Urinary bladder (tissue), 4 donors: Measurements from ENCODE around the gene PCGF1. TPM values are rescaled to one million over a fixed set of nuclear protein-coding genes. Genes with fewer than 3 reads are reported as not detected.

Experiments used
- DNase-seq: peaks from one replicate; pipeline ENCODE4 v3.0.0-alpha.2; 2015; ENCODE audit errors: extremely low spot score
- H3K27ac ChIP-seq: one replicate; pipeline ENCODE4 v1.5.1; 2013; ENCODE audit warnings: low read depth, mild to moderate bottlenecking, moderate library complexity
- H3K36me3 ChIP-seq: one replicate; pipeline ENCODE4 v1.6.1; 2013; ENCODE audit warnings: mild to moderate bottlenecking, moderate library complexity; ENCODE audit not compliant: insufficient read depth
- H3K4me1 ChIP-seq: one replicate; pipeline ENCODE4 v1.6.1; 2013; ENCODE audit warnings: mild to moderate bottlenecking, moderate library complexity; ENCODE audit not compliant: insufficient read depth
- H3K4me3 ChIP-seq: one replicate; pipeline ENCODE4 v1.5.1; 2013; ENCODE audit warnings: low read depth, low read length
- WGBS: extraction: QIAGEN DNeasy Blood & Tissue Kit; methylation state at CpG from one replicate; pipeline ENCODE4 v1.1.7; 2013; 5-methylcytosine and 5-hydroxymethylcytosine counted together
- polyA plus RNA-seq: library from polyadenylated mRNA; stranded (reverse); fragments of 200-250 nt; gene quantifications from one replicate; pipeline ENCODE4 v1.2.3, GENCODE V29; 2013
- total RNA-seq: library from RNA; depleted of rRNA; stranded (reverse); fragments of >200 nt; gene quantifications from one replicate; pipeline ENCODE4 v1.2.3, GENCODE V29; 2014
- donor health status: healthy with polysubstance abuse.
- donor health status: healthy.

PCGF1 gene
- total and polyA plus RNA-seq, 2 donors, result 19.2 to 21.7 TPM

DNA sequence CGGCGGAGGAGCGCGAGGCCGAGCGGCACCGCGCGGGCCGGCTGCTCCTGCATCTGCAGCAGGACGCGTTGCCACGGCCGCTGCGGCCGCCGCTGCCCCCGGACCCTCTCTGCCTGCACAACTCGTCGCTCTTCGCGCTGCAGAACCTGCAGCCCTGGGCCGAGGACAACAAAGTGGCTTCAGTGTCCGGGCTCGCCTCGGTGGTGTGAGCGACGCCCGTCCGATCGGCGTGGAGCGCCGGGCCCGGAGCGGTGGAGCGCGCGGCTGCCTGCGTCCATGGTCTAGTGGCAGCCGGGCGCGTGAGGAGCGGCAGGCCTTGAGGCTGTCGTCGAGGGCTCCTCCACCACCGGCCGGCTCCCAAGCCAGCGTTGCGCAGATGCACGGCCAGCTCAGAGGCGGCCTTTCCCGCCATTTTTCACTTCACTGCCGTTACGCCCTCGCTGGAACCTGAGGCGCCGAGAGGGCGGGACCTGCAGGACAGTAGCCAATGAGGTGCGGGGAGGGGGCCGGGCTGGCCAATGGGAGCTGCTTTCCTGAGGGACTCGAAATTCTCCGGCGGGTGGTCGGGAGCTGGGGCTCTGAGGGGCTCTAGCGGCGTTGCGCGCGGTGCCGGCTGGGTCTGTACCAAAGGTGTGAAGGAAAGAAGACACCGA, 8.6 kb upstream of the PCGF1 start:
- Histone ChIP-seq H3K4me3 (peak overlapping the region; percentile 22), H3K4me1 (peaks cover 3% of the 10 kb centered on the region), H3K27ac (no peak overlapping the region), H3K36me3 (no peaks in the 10 kb centered on the region)
- no peak for DNase-seq
- 2% methylated on average over 72 of the region's 72 CpGs for WGBS

DNA sequence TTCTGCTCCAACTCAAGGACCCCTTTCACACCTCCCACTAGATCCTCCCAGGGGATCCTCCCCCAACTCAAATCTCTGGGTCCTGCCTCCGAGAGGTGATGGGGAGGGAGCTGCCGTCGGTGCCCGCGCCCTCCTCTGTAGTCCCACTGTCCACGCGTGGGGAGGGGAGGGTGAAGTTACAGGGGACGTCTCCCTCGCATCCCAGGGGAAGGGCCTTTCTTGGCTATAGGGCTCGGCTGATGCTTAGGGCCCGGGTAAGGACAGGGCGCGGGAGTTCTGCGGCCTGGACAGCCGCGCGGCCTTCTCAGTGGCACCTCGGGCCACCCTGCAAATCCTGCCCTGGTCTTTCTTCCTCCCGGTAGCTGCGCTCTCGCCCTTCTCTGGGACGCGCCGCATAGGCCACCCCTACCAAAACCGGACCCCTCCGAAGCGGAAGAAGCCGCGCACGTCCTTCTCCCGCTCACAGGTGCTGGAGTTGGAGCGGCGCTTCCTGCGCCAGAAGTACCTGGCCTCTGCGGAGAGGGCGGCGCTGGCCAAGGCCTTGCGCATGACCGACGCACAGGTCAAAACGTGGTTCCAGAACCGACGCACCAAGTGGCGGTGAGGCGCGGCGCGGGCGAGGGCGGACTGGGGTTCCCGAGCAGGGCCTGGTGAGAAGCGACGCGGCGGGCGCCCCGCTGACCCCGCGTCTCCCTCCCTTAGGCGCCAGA, 7.9 kb upstream of the PCGF1 start:
- Histone ChIP-seq H3K27ac (no peak overlapping the region), H3K4me3 (peak overlapping the region; percentile 22), H3K36me3 (no peaks in the 10 kb centered on the region), H3K4me1 (peaks cover 3% of the 10 kb centered on the region)
- no peak for DNase-seq
- 4% methylated on average over 60 of the region's 60 CpGs for WGBS

DNA sequence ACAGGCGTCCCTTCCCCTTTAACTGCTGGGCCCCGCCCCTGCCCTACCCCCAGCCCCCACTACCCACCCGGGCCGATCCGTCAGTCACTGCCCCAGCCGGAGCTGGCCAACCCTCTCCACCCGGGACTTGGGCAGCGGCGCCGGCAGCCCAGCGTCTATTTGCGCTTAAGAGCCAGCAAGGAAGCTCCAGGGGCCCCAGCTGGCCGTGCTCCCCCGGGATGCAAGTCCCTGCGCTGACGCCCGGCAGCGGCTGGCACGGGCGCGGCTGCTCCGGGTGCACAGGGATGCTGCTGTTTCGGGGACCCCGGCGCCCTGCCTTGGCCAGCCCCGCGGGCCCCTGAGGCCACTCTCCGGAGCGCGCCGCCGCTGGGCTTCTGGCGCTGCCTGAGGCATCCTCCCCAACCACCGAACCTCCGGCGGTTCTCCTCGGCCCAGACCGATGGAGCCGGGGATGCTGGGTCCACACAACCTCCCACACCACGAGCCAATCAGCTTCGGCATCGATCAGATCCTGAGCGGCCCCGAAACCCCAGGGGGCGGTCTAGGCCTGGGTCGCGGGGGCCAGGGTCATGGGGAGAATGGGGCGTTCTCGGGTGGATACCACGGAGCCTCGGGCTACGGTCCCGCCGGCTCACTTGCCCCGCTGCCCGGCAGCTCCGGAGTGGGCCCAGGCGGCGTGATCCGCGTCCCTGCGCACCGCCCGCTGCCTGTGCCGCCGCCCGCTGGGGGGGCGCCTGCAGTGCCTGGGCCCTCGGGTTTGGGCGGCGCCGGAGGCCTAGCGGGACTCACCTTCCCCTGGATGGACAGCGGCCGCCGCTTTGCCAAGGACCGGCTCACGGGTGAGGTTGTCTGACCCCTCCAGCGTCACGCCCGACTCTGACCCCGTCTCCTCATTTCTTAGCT, 7.1 kb upstream of the PCGF1 start, which contains the start of gene TLX2:
Gene TLX2 (plus strand): TSS at position 83 of the 903 bp plus-strand sequence. CDS start 357 bp downstream, at position 440.
- DNase-seq, result no peak
- Histone ChIP-seq H3K36me3 (no peaks in the 10 kb centered on the region), H3K4me3 (no peak within 1 kb of the TSS), H3K27ac (no peak within 1 kb of the TSS), H3K4me1 (peaks cover 3% of the 10 kb centered on the region)
- 3% methylated on average over 82 of the region's 82 CpGs for WGBS

DNA sequence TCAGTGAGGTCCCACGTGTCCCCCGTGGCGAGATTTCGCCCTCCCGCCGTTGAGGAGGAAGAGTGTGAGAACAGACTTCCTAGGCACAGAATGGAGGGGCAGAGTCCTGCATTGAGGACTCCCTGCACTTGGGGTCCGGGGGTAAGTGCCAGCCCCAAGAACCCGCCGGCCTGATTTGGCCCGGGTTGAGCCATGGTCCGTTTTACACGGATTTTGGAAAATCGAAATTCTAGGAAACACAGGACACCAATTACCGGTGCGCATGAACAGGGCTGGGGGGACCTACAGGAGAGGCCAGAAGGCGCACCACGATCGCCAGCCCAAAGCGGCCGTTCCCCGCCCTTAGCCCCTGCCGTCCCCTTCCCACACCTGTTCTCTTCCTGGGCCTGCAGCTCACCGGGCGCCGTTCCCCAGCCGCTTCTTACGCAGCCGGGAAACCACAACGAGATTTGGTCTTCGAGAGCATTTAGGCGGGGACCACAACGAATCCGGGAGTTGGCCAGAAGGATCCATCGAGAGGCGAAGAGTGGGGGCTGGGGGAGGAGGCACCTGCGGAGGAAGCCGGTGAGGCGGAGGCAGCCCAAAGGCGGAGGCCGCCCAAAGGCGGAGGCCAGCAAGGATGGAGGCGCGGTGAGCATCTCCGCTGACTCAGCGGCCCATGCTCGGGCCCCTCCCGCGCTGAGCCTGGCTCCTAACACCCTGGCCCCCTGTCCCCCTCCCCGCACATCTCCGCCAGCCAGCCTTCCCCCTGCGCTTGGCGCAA, 6.3 kb upstream of the PCGF1 start:
- 4% methylated on average over 52 of the region's 52 CpGs for WGBS
- Histone ChIP-seq H3K4me3 (no peak overlapping the region), H3K27ac (no peak overlapping the region), H3K36me3 (no peaks in the 10 kb centered on the region), H3K4me1 (peaks cover 3% of the 10 kb centered on the region)
- DNase-seq, result no peak

DNA sequence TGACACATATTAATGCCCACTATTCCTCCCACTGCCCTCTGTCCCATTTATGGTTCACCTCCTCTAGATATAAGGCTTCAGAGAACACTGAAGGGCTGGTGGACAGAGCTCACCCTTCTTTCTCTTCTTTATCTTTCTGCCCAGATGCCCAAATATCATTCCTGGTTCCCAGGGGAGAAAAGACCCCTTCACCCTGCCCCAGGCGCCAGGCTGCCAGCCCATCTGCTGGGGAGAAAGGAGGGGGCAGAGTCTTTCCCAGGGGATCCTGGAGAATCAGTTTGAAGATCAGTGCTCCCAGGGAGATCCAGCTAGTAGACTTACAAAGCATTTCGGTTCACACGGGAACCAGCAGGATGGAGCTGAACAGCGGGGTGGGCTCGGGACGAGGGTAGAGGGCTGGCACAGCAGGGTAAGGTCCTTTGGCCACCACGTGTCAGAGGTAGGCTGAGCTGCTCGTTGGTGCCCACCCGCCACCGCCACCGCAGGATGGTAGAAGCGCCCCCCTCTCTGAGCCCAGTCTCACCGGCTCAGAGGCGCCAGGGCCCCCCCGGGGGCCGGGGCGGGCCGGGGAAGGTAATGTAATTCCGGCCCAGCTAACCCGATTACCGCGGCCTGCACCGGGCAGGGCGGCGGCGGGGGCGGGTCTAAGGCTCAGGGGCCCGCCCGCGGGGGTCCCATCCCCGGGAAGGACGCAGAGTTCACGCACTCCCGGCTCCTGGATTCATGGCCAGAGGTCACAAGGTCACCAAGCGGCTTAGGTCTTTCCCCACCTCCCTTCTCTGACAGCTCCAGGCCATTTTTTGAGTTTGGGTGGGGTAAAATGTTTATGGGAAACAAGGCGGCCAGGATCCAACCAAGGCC, 5.5 kb upstream of the PCGF1 start:
- Histone ChIP-seq H3K36me3 (no peaks in the 10 kb centered on the region), H3K4me3 (no peak overlapping the region)

DNA sequence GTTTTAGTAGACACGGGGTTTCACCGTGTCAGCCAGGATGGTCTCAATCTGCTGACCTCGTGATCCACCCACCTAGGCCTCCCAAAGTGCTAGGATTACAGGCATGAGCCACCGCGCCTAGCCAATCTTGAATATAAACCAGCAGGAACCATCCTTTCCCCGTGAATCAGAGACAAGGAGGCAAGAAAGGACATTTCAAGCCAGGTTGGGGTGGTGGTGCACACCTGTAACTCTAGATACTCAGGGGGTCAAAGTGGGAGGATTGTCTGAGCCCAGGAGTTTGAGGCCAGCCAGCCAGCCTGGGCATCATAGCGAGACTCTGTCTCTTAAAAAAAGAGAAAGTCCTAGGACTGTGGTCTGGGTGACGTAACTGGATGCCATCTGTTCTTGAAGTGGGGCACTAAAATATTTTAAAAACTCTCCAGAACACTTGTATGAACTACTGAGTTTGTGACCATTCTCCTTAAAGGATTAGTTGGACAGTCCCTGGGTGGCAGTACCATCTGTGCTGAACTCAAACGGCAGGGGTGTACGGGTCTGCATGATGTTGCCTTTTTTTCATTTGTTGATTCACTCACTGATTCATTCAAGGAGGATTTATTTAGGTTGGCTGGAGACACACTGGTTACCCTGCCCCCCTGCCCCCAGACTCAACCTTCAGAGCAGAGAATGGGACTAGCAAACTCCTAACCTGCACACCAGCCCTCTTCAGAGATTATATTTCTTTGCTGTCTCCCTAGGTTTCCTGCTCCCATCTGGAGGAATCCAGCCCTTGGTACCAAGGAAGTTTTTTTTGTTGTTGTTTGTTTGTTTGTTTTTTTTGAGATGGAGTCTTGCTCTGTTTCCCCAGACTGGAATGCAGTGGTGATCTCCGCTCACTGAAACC, 3.9 kb upstream of the PCGF1 start:
- no peaks in the 10 kb centered on the region for H3K36me3 ChIP-seq
- H3K27ac ChIP-seq, result no peak overlapping the region
- WGBS, result 30% methylated on average over 11 of the region's 11 CpGs
- H3K4me1 ChIP-seq, result peaks cover 3% of the 10 kb centered on the region
- no peak overlapping the region for H3K4me3 ChIP-seq
- no peak for DNase-seq

More for the DNA sequence above, 5.5 kb upstream of the PCGF1 start:
- H3K27ac ChIP-seq, result no peak overlapping the region
- H3K4me1 ChIP-seq, result peaks cover 3% of the 10 kb centered on the region
- WGBS, result 4% methylated on average over 36 of the region's 36 CpGs
- no peak for DNase-seq

DNA sequence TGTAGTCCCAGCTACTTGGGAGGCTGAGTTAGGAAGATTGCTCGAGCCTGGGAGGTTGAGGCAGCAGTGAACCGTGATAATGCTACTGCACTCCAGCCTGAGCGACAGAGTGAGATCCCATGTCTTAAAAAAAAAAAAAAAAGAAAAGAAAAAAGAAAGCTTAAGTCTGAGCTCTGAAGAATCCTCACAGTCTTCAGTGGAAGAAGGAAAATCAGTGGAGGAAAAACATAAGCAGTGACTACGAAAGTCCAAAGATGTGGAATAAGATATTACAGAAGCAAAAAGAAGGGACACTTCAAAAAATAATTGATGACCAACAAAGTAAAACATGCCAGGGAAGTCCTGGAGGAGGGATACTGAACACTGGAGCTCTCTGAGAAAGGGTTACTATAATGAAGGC, 2.8 kb upstream of the PCGF1 start:
- peaks cover 3% of the 10 kb centered on the region for H3K4me1 ChIP-seq
- no peak overlapping the region for H3K4me3 ChIP-seq
- no peak overlapping the region for H3K27ac ChIP-seq
- DNase-seq, result no peak
- WGBS, result 75% methylated on average over 4 of the region's 4 CpGs
- no peaks in the 10 kb centered on the region for H3K36me3 ChIP-seq

DNA sequence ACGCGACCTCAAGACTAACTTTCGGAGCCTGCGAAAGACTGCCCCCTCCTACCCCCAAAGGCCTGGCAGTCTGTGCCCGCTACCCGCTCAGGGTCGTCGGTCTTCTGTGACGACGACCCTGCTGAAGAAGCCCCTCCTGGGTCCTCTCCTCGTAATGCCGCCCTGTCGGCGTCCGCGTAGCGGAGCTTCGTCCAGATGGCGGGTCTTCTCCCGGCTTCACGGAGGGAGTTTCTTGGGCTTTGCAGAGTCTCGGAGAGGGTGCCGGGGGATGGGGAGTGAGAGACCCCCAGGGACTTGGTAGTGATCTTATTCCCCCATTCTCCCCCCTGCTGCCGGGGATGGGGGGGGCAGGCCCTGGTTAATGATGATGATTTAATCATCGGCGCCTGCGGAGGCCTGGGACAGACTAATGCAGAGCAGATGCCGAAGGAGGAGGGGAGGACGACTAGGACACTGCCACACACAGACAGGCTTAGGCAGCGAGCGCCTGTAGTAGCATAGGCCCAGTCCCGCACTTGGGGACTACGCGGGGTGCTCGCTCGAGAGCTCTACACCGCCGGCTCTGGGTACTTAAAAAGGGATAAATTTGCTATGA, 528 bp upstream of the PCGF1 start:
- DNase-seq, result no peak
- Histone ChIP-seq H3K4me3 (peak overlapping the region; percentile 54), H3K4me1 (no peaks in the 10 kb centered on the region), H3K27ac (peak overlapping the region; percentile 65), H3K36me3 (no peaks in the 10 kb centered on the region)
- 10% methylated on average over 38 of the region's 38 CpGs for WGBS

DNA sequence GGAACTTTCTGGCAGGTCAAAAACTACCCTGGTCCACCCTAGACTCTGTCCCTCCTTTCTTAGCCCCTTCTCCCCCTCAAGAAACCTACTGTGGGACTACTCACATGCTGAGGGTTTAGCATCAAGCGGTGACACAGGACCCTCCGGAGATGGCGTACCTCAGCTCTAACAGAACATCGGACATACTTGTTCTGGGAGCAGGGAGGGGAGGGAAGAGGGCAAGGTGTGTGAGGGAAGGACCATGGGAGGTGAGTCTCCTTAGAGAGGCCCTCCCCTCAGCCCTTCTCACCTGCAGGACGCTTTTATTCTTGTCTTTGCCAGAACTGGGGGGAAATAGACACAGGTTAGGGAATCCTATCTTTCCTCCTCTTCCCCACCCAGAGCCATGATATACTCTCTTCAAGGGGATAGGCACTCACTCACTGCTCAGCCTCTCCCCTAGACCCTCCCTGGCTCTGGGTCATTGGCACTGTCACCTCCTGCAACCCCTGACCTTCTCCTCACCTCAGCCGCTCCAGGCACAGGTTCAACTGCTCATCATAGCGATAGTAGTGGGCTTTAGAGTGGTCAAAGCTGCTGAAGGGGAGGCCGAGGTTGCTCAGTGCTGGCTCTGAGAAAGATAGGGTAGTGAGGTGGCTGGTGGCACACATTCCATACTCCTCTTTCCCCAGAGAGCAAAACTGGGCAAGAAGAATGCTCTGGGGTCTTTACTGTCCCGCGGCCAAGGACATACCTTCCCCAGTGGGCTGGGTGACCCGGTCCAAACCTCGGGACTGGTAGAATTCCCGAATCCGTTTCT, 1.8 kb downstream of the PCGF1 start:
- H3K27ac ChIP-seq, result no peak overlapping the region
- no peaks in the 10 kb centered on the region for H3K36me3 ChIP-seq
- no peak for DNase-seq
- WGBS, result 96% methylated on average over 14 of the region's 14 CpGs
- no peak overlapping the region for H3K4me3 ChIP-seq
- H3K4me1 ChIP-seq, result no peaks in the 10 kb centered on the region

DNA sequence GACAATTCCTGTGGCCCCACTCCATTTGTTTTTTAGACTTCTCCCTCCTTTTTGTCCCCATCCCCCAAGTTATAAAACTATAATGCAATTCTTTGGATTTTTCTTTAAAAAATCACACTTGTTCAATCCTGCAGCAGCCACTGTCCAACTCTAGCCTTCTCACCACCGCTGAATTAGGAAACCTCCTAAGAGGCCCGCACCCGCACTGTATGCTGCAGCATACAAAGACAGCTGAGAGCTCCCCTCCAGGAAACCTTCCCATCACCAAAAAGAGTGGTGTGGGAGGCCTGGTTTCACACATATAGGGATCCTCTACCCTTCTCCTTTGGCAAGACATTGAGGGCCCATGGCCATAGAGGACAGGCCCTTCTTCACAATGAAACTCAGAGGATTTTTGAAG, 2.9 kb downstream of the PCGF1 start:
- Histone ChIP-seq H3K27ac (no peak overlapping the region), H3K4me1 (no peaks in the 10 kb centered on the region), H3K36me3 (no peaks in the 10 kb centered on the region), H3K4me3 (no peak overlapping the region)
- WGBS, result 95% methylated on average over 3 of the region's 3 CpGs
- DNase-seq, result no peak
